Lung (tissue), 12 donors: Measurements from ENCODE around the gene NES. TPM values are rescaled to one million over a fixed set of nuclear protein-coding genes. Genes with fewer than 3 reads are reported as not detected.

Experiments used
- ATAC-seq: fragments of 200-7000 bp; cut with Tn5 transposase; one replicate; pipeline ENCODE4 v1.9.1; 2020; ENCODE audit warnings: moderate number of reproducible peaks; ENCODE audit not compliant: insufficient read depth, low FRiP score
- DNase-seq, 3 donors: peaks; one replicate each; pipeline ENCODE4 v3.0.0-alpha.2; 2013 to 2017
- H3K27ac ChIP-seq, 2 donors: one replicate each; pipeline ENCODE4 v1.5.1; 2013; ENCODE audit warnings: mild to moderate bottlenecking in 2 of 2, moderate library complexity in 2 of 2, control low read depth in 1 of 2, inconsistent platforms in 1 of 2, low read depth in 1 of 2, low read length in 1 of 2
- H3K27me3 ChIP-seq, 3 donors: one replicate each; pipeline ENCODE4 v1.5.1; 2013; ENCODE audit warnings: low read length in 2 of 3; ENCODE audit not compliant: control insufficient read depth in 3 of 3, insufficient read depth in 3 of 3
- H3K36me3 ChIP-seq, 4 donors: one replicate each; pipeline ENCODE4 v1.5.1; 2013; ENCODE audit warnings: low read length in 4 of 4, mild to moderate bottlenecking in 1 of 4, moderate library complexity in 1 of 4; ENCODE audit not compliant: control insufficient read depth in 4 of 4, insufficient read depth in 4 of 4
- H3K4me1 ChIP-seq, 5 donors: one replicate each; pipeline ENCODE4 v1.5.1; 2013; ENCODE audit warnings: low read length in 5 of 5, mild to moderate bottlenecking in 2 of 5, moderate library complexity in 1 of 5; ENCODE audit not compliant: control insufficient read depth in 5 of 5, insufficient read depth in 5 of 5
- H3K4me3 ChIP-seq: one replicate; pipeline ENCODE4 v1.5.1; 2013; ENCODE audit warnings: mild to moderate bottlenecking, control low read depth, moderate library complexity
- H3K9ac ChIP-seq, 2 donors: one replicate each; pipeline ENCODE4 v1.5.1; 2013; ENCODE audit warnings: low read length in 2 of 2, control low read depth in 1 of 2; ENCODE audit not compliant: insufficient read depth in 1 of 2
- H3K9me3 ChIP-seq, 4 donors: one replicate each; pipeline ENCODE4 v1.5.1; 2013; ENCODE audit warnings: low read length in 3 of 4, mild to moderate bottlenecking in 1 of 4, moderate library complexity in 1 of 4; ENCODE audit not compliant: control insufficient read depth in 4 of 4, insufficient read depth in 3 of 4
- WGBS, 2 donors: extraction: QIAGEN DNeasy Blood & Tissue Kit; methylation state at CpG; one replicate each; pipeline ENCODE4 v1.1.7; 2013; 5-methylcytosine and 5-hydroxymethylcytosine counted together
- polyA plus RNA-seq, 2 donors: library from polyadenylated mRNA; stranded (reverse); fragments of 200-250 nt; gene quantifications; one replicate each; pipeline ENCODE4 v1.2.1, GENCODE V29; 2013
- total RNA-seq, 2 donors: library from RNA; depleted of rRNA in 1 of 2; stranded (reverse); fragments of >200 nt in 1 of 2; gene quantifications; one replicate each; pipeline ENCODE4 v1.2.1, GENCODE V29; 2014 to 2021
- TF ChIP-seq, protein P1 (sequence below): IDR thresholded peaks from 2 replicates; pipeline ENCODE4 v1.5.1; 2012; ENCODE audit warnings: mild to moderate bottlenecking; ENCODE audit errors: control extremely low read depth, extremely low read depth
- donor health status: control.
- donor health status: control.
- donor health status: Bipolar disorder and iron deficiency.
- donor health status: healthy.
- donor health status: DM: yes; HTN: yes; CAD: no.

NES gene
- total and polyA plus RNA-seq, 4 donors = 17.6 to 57.4 (median 34.2) TPM

- H3K4me3 ChIP-seq = no peak overlapping the region
- H3K27ac ChIP-seq = no peak overlapping the region
- TF ChIP-seq, protein P1, sequence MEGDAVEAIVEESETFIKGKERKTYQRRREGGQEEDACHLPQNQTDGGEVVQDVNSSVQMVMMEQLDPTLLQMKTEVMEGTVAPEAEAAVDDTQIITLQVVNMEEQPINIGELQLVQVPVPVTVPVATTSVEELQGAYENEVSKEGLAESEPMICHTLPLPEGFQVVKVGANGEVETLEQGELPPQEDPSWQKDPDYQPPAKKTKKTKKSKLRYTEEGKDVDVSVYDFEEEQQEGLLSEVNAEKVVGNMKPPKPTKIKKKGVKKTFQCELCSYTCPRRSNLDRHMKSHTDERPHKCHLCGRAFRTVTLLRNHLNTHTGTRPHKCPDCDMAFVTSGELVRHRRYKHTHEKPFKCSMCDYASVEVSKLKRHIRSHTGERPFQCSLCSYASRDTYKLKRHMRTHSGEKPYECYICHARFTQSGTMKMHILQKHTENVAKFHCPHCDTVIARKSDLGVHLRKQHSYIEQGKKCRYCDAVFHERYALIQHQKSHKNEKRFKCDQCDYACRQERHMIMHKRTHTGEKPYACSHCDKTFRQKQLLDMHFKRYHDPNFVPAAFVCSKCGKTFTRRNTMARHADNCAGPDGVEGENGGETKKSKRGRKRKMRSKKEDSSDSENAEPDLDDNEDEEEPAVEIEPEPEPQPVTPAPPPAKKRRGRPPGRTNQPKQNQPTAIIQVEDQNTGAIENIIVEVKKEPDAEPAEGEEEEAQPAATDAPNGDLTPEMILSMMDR = no peak
- ATAC-seq (no peak), DNase-seq (no peak)
- H3K9me3 ChIP-seq = no peaks in the 10 kb centered on the region
- no peak overlapping the region for H3K9ac ChIP-seq
- peaks cover 0 to 1% (median 0%) of the 10 kb centered on the region in 5 donors for H3K4me1 ChIP-seq
- WGBS, 2 donors = 73 to 86% methylated on average over 4 of the region's 4 CpGs
- H3K27me3 ChIP-seq = no peaks in the 10 kb centered on the region
- H3K36me3 ChIP-seq = peaks cover 2 to 19% (median 8%) of the 10 kb centered on the region in 4 donors
These were observed 40.1 kb upstream of the NES start for GRCh38 chr1:156717351-156717750.

- ATAC-seq = no peak
- Histone ChIP-seq H3K36me3 (peaks cover 0 to 9% (median 0%) of the 10 kb centered on the region in 4 donors), H3K27me3 (no peaks in the 10 kb centered on the region), H3K27ac (no peak overlapping the region), H3K9ac (no peak overlapping the region), H3K9me3 (no peaks in the 10 kb centered on the region), H3K4me1 (peaks cover 0 to 19% (median 3%) of the 10 kb centered on the region in 5 donors), H3K4me3 (no peak overlapping the region)
- WGBS, 2 donors = 77 to 86% methylated on average over 3 of the region's 3 CpGs
- TF ChIP-seq, protein P1 = no peak
- no peak for DNase-seq
These were observed 37.6 kb upstream of the NES start for GRCh38 chr1:156714830-156715229.

DNA sequence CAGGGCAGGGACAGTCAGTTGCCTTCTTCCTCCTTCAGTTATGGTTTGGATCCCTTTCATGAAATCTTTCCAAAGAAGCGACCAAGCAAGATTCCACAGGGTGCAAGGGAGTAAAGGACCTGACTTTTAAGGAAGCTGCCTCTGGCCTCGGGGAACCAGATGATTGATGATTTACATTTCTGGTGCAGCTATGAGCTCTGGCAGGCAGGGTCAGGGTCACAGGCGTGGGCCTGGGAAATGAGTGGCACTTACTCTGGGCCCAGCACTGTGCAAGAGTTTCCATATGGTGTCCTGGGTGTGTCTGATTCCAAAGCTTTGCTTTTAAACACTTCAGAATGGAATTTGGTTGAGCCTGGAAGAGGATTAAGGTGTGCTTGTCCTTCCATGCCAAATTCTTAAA, 35.4 kb upstream of the NES start:
- WGBS, 2 donors = 49 to 65% methylated on average over 3 of the region's 3 CpGs

More for the DNA sequence above, 35.4 kb upstream of the NES start:
- Histone ChIP-seq H3K36me3 (peaks cover 0 to 9% (median 0%) of the 10 kb centered on the region in 4 donors), H3K9ac (no peak overlapping the region), H3K9me3 (no peaks in the 10 kb centered on the region), H3K4me1 (peaks cover 0 to 40% (median 10%) of the 10 kb centered on the region in 5 donors), H3K27me3 (no peaks in the 10 kb centered on the region), H3K4me3 (no peak overlapping the region), H3K27ac (no peak overlapping the region)
- no peak for ATAC-seq
- DNase-seq = no peak
- TF ChIP-seq, protein P1 = no peak
